Activated CD4-positive, alpha-beta memory T cell treated with anti-CD3 and anti-CD28 coated beads, Interleukin-2, amount 10 ng/mL, durations not matched to agents 7 days and 5 days (primary cell): Measurements from ENCODE around the gene STIM2. TPM values are rescaled to one million over a fixed set of nuclear protein-coding genes. Genes with fewer than 3 reads are reported as not detected.
"Not testable (repeated sequence)": the region's sequence is repeated elsewhere in the genome, so short reads cannot be mapped to it uniquely, and the experiment has no call there.

Experiments used
- CTCF ChIA-PET: fragments of 350-600 bp; sonication (Branson Sonifier 250); formaldehyde crosslinking; loops from one replicate; lab custom pipeline; 2021; ENCODE audit warnings: antibody characterized with exemption, inconsistent platforms; lab: Charles Lee
- POLR2A ChIA-PET: fragments of 350-600 bp; sonication (Branson Sonifier 250); formaldehyde crosslinking; loops from one replicate; lab custom pipeline; 2021; ENCODE audit warnings: antibody characterized with exemption; lab: Charles Lee
- DNase-seq: peaks from one replicate; pipeline ENCODE4 v3.0.0-alpha.2; 2020
- H3K27ac Mint-ChIP-seq: one replicate; pipeline ENCODE4 v1.8.0; 2021; ENCODE audit warnings: mild to moderate bottlenecking, mixed read lengths
- H3K27me3 Mint-ChIP-seq: one replicate; pipeline ENCODE4 v1.8.0; 2021; ENCODE audit warnings: mixed read lengths
- H3K36me3 Mint-ChIP-seq: one replicate; pipeline ENCODE4 v1.8.0; 2021; ENCODE audit warnings: low read depth, mixed read lengths
- H3K4me1 Mint-ChIP-seq: one replicate; pipeline ENCODE4 v1.8.0; 2021; ENCODE audit warnings: mixed read lengths
- H3K4me3 Mint-ChIP-seq: one replicate; pipeline ENCODE4 v1.8.0; 2021; ENCODE audit warnings: mild to moderate bottlenecking, mixed read lengths
- H3K9me3 Mint-ChIP-seq: one replicate; pipeline ENCODE4 v1.8.0; 2021; ENCODE audit warnings: mixed read lengths
- total RNA-seq, 2 experiments: library from RNA; stranded (reverse); gene quantifications; one replicate each; pipeline ENCODE4 v1.2.3, GENCODE V29; 2021

STIM2 gene
- total RNA-seq, 2 experiments from 2014 or later = 53.3 to 58.7 TPM

DNA sequence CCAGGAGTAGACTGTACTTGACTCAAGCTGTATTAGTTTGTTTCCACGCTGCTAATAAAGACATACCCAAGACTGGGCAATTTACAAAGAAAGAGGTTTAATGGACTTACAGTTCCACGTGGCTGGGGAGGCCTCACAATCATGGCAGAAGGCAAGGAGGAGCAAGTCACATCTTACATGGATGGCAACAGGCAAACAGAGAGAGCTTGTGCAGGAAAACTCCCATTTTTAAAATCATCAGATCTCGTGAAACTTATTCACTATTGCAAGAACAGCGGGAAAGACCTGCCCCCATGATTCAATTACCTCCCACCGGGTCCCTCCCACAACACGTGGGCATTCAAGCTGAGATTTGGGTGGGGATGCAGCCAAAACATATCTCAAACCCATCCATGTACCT is 37.7 kb upstream of the STIM2 start:
- DNase-seq, H3K27ac Mint-ChIP-seq, CTCF ChIA-PET, H3K4me3 Mint-ChIP-seq, H3K27me3 Mint-ChIP-seq: not testable (repeated sequence)
- Mint-ChIP-seq H3K36me3 (peaks cover 11% of the 10 kb centered on the region), H3K9me3 (peaks cover 16% of the 10 kb centered on the region), H3K4me1 (peaks cover 18% of the 10 kb centered on the region)
- POLR2A ChIA-PET = interaction anchor here (1.4 kb wide), 1 partner anchor 13 kb away, joined by 4 read pairs; no protein-coding TSS in a partner anchor

DNA sequence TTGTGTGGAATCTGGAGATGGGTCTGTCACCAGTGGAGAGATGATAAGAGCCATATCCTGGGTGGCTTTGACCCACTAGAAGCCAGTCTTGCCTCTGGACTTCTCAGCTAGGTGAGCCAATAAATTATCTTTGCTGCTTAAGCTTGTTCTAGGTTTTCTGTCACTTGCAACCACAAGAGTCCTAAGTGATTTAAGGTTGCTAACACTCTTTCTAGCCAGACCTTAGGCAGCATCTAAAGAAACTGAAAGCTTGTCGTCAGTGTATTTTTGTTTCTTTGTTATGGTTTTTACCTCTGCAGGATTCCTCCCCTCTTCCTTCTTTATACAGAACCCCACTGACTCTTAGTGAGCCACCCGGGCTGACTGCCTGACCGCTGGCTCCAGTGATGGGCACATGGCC is 37.1 kb upstream of the STIM2 start:
- H3K4me3 Mint-ChIP-seq = no peak overlapping the region
- CTCF ChIA-PET = no interaction called here
- H3K27me3 Mint-ChIP-seq = no peaks in the 10 kb centered on the region
- no peak for DNase-seq
- H3K36me3 Mint-ChIP-seq = peaks cover 11% of the 10 kb centered on the region
- POLR2A ChIA-PET = interaction anchor here (1.4 kb wide), 1 partner anchor 13 kb away, joined by 4 read pairs; no protein-coding TSS in a partner anchor
- H3K27ac Mint-ChIP-seq = no peak overlapping the region
- peaks cover 16% of the 10 kb centered on the region for H3K9me3 Mint-ChIP-seq
- H3K4me1 Mint-ChIP-seq = peaks cover 18% of the 10 kb centered on the region

DNA sequence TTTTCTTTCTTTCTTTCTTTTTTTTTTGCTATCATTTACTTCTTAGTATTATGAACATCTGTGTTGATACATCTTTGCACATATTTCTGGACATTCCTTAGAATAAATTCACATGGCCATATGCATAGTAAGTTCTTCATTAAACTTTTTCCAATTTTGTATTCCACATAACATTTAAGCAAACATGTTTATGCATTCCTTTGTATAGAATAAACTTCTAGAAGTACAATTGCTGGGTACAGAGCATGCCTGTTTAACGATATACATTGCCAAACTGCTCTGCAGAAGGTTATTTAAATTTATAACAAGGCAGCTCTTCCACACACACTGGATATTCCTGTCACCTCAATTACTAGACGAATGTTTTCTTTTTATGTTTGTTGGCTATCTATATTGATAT is 36.0 kb upstream of the STIM2 start:
- Mint-ChIP-seq H3K27ac (no peak overlapping the region), H3K9me3 (peaks cover 16% of the 10 kb centered on the region), H3K4me1 (peaks cover 18% of the 10 kb centered on the region), H3K4me3 (no peak overlapping the region), H3K27me3 (peaks cover 1% of the 10 kb centered on the region), H3K36me3 (peaks cover 11% of the 10 kb centered on the region)
- DNase-seq = no peak
- CTCF ChIA-PET = no interaction called here
- POLR2A ChIA-PET = no interaction called here

DNA sequence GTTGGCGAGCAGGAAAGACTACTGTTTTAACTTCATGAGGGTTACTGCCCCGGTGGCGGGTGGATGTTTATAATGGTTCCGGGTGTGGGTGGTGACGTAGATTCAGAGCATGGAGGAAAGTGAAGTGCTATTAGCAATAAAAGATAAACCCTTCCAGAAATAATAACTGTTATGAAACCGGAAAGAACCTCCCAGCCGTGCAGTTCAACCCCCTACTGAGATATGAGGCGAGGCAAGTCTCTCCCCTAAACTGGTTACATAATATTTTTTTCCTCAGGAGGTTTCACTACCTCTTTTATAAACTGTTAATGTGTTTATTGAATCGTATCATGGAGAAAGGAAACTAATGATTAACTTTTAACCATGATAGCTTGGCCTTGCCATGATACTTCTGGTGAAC is 33.9 kb upstream of the STIM2 start:
- ChIA-PET CTCF (interaction anchor here (0.6 kb wide), 1 partner anchor 55 kb away, joined by 3 read pairs; no protein-coding TSS in a partner anchor), POLR2A (no interaction called here)
- H3K9me3 Mint-ChIP-seq = peaks cover 13% of the 10 kb centered on the region
- peaks cover 11% of the 10 kb centered on the region for H3K36me3 Mint-ChIP-seq
- no peak for DNase-seq
- H3K4me3 Mint-ChIP-seq = no peak overlapping the region
- peaks cover 1% of the 10 kb centered on the region for H3K27me3 Mint-ChIP-seq
- peaks cover 18% of the 10 kb centered on the region for H3K4me1 Mint-ChIP-seq
- H3K27ac Mint-ChIP-seq = no peak overlapping the region

DNA sequence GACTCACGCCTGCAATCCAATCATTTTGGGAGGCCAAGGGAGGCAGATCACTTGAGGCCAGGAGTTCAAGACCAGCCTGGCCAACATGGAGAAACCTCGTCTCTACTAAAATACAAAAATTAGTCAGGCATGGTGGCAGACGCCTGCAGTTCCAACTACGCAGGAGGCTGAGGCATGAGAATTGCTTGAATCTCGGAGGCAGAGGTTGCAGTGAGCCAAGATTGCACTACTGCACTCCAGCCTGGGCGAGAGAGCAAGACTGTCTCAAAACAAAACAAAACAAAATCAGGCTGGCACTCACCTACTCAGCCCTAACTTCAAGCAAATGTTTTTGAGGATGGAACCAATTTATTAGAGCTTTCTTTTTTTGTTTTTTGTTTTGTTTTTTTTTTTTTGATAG is 33.3 kb upstream of the STIM2 start:
- CTCF ChIA-PET = interaction anchor here (0.6 kb wide), 1 partner anchor 56 kb away, joined by 3 read pairs; no protein-coding TSS in a partner anchor
- POLR2A ChIA-PET = interaction anchor here (1.3 kb wide), 1 partner anchor 14 kb away, joined by 3 read pairs; no protein-coding TSS in a partner anchor
- not testable (repeated sequence) for DNase-seq, H3K27me3 Mint-ChIP-seq, H3K4me3 Mint-ChIP-seq, H3K27ac Mint-ChIP-seq
- Mint-ChIP-seq H3K9me3 (peaks cover 13% of the 10 kb centered on the region), H3K4me1 (peaks cover 14% of the 10 kb centered on the region), H3K36me3 (peaks cover 11% of the 10 kb centered on the region)

DNA sequence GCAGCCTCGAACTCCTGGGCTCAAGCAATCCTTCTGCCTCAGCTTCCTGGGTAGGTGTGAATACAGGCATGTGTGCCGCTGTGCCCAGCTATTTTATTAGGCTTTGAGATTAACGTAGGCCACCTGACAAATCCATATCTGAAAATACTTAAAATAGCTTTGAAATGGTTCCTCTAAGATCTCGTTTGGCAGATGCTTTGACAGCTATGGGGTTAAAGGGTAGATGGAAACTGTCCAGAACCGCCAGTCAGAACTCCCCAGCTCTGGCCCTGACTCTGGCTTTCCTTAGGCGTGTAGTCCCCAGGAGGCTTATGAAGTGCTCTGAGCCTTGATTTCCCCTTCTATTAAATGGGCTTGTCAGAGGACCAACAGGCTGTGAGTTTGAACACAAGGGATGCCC is 32.8 kb upstream of the STIM2 start:
- peaks cover 9% of the 10 kb centered on the region for H3K9me3 Mint-ChIP-seq
- no peak for DNase-seq
- no peak overlapping the region for H3K4me3 Mint-ChIP-seq
- ChIA-PET CTCF (no interaction called here), POLR2A (interaction anchor here (1.3 kb wide), 1 partner anchor 15 kb away, joined by 3 read pairs; no protein-coding TSS in a partner anchor)
- no peak overlapping the region for H3K27ac Mint-ChIP-seq
- H3K36me3 Mint-ChIP-seq = peaks cover 9% of the 10 kb centered on the region
- peaks cover 9% of the 10 kb centered on the region for H3K4me1 Mint-ChIP-seq
- peaks cover 1% of the 10 kb centered on the region for H3K27me3 Mint-ChIP-seq

DNA sequence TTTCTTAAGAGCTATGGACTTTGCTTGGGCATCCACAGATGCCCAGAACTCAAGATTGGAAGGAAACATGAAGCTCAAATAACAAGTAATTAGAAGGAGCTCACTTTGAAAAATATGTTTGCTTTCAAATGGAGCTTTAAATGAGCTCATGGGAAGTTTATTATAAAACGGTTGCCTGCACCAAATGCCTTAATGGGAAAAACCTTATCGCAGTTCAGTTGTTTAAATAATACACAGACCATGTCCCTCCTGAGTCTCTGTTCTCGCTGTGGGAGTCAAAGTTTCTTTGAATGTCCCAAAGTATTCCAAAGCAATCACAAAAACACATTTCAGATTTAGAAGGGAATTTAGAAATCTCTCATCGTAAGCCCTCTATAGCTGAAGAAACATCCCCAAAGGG is 31.6 kb upstream of the STIM2 start:
- Mint-ChIP-seq H3K9me3 (peaks cover 3% of the 10 kb centered on the region), H3K4me1 (no peaks in the 10 kb centered on the region), H3K27me3 (peaks cover 1% of the 10 kb centered on the region), H3K27ac (no peak overlapping the region), H3K36me3 (no peaks in the 10 kb centered on the region), H3K4me3 (no peak overlapping the region)
- POLR2A ChIA-PET = no interaction called here
- CTCF ChIA-PET = no interaction called here
- no peak for DNase-seq

DNA sequence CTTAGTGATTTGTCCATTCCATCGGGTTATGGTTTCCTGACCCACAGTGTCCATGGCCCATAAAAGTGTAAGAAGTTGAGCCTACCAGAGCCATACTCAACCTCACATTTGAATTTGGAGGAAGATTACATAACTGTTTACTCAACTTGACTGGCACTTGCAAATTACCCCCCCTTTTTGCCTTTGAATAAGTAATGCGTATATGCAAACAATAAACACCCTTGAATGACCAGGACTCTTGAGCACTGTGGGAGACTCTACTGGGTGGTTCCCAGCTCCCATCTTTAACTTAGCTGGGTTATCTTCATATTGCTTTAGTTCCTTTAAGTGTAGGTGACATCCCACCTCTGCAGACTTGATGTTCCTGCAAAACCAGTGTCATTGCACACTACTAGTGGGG is 30.6 kb upstream of the STIM2 start:
- no peaks in the 10 kb centered on the region for H3K36me3 Mint-ChIP-seq
- no peak overlapping the region for H3K27ac Mint-ChIP-seq
- no peak for DNase-seq
- no peaks in the 10 kb centered on the region for H3K4me1 Mint-ChIP-seq
- peaks cover 4% of the 10 kb centered on the region for H3K9me3 Mint-ChIP-seq
- ChIA-PET CTCF (no interaction called here), POLR2A (no interaction called here)
- no peak overlapping the region for H3K4me3 Mint-ChIP-seq
- H3K27me3 Mint-ChIP-seq = peaks cover 1% of the 10 kb centered on the region

DNA sequence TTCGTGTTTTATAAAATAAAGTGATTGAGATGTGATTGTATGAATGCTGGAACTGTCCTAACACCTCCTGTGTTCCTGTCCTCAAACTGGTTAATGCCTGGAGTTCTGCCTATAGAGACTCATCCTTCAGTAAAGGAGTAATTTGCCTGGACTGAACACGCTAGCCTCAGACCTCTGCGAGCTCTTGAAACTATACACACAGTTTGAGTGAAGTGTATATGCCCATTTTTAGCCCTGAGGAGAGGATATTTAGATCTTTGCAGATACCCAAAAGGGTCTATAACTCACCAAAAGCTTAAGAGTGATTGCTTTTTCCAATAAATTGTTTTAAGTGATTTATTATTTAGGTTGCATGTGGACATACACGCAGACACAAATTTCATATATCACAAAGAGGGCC is 29.9 kb upstream of the STIM2 start:
- ChIA-PET CTCF (interaction anchor here (0.7 kb wide), 1 partner anchor 12 kb away, joined by 3 read pairs; no protein-coding TSS in a partner anchor), POLR2A (no interaction called here)
- DNase-seq = no peak
- H3K36me3 Mint-ChIP-seq = no peaks in the 10 kb centered on the region
- no peak overlapping the region for H3K27ac Mint-ChIP-seq
- peaks cover 4% of the 10 kb centered on the region for H3K9me3 Mint-ChIP-seq
- H3K4me1 Mint-ChIP-seq = no peaks in the 10 kb centered on the region
- H3K27me3 Mint-ChIP-seq = peaks cover 1% of the 10 kb centered on the region
- H3K4me3 Mint-ChIP-seq = no peak overlapping the region

DNA sequence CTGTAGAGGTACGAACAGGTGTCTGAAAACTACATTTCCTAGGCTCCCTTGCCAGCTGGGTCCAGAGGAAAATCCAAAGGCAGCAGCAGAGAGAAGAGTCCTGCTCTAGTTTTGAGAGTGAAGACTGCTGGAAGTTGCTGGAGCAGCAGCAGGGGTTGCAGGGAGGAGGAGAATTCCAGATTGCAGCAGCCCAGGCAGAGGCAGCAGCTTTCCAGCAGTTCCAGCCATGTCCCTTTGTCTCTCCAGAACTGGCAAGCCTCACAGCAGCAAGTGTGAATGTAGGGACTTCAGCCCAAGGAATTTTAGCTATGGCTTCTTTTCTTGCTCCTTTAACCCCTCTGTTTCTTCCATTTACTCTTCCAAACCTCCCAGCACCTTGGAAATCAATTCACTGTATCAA is 24.1 kb upstream of the STIM2 start:
- Mint-ChIP-seq H3K4me1 (peaks cover 5% of the 10 kb centered on the region), H3K9me3 (peaks cover 4% of the 10 kb centered on the region), H3K4me3 (no peak overlapping the region), H3K27ac (no peak overlapping the region), H3K36me3 (no peaks in the 10 kb centered on the region), H3K27me3 (no peaks in the 10 kb centered on the region)
- ChIA-PET CTCF (no interaction called here), POLR2A (interaction anchor here (1.2 kb wide), 1 partner anchor 13 kb away, joined by 4 read pairs; no protein-coding TSS in a partner anchor)
- no peak for DNase-seq

DNA sequence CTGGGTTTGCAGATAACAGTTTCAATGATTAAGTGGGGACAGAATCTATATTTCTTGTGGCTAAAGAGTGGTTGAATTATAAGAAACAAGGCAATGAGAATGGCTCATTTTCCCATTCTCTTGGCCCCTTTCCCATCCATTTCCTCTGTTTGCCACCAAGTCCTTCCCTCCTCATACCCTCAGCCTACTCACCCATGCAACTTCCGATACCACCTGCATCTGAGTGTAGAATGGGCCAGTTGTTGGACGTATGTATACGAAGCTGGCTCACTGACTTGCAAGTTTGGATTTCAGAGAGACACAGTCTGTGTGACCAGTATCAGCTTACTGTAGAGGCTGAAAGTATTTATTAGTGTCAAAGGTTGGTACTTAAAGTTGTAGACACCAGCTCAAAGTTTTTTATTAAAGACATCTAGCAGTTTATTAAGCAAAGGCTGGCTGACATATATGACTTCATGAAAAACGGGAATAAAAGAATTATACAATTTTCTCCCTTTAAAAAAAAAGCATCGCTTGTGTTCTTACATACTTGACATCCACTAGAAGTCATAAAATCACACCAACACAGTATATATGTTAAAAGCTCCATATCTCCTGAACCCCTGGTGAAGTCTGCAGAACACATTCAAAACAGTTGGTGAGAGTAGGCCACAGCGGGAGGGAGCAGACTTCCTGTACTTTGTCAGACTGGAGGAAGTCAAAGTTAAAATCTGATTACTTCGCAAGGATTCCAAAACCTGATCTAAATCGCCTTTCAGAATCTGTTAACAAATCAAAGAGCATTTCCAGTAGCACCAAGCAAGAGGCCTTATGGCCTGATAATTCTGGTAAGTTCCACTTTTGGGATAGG is 22.4 kb upstream of the STIM2 start:
- CTCF ChIA-PET = no interaction called here
- Mint-ChIP-seq H3K27ac (no peak overlapping the region), H3K4me1 (peaks cover 5% of the 10 kb centered on the region), H3K9me3 (peaks cover 2% of the 10 kb centered on the region), H3K36me3 (no peaks in the 10 kb centered on the region), H3K27me3 (no peaks in the 10 kb centered on the region), H3K4me3 (no peak overlapping the region)
- DNase-seq = no peak
- POLR2A ChIA-PET = no interaction called here

DNA sequence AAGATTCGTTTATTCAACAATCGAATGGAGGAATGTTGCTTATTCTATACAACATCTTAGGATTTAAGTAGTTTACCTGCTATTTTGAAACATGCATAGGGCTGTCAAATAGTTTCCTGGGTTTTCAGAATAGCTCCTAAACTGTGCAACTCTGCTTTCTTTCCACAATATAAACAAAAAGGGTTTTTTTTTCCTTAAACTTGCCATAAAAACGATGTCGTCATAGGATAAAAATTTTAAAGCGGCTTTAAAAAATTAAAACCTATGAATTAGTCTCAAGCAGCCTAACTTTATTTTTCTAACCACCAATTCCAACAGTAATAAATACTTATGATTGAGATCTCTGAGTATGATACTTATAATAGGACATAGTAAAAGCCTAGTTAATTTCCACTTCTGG is 21.6 kb upstream of the STIM2 start:
- POLR2A ChIA-PET = no interaction called here
- DNase-seq = no peak
- no peak overlapping the region for H3K27ac Mint-ChIP-seq
- peaks cover 2% of the 10 kb centered on the region for H3K9me3 Mint-ChIP-seq
- no peaks in the 10 kb centered on the region for H3K27me3 Mint-ChIP-seq
- no peaks in the 10 kb centered on the region for H3K36me3 Mint-ChIP-seq
- H3K4me1 Mint-ChIP-seq = peaks cover 5% of the 10 kb centered on the region
- CTCF ChIA-PET = no interaction called here
- H3K4me3 Mint-ChIP-seq = no peak overlapping the region

DNA sequence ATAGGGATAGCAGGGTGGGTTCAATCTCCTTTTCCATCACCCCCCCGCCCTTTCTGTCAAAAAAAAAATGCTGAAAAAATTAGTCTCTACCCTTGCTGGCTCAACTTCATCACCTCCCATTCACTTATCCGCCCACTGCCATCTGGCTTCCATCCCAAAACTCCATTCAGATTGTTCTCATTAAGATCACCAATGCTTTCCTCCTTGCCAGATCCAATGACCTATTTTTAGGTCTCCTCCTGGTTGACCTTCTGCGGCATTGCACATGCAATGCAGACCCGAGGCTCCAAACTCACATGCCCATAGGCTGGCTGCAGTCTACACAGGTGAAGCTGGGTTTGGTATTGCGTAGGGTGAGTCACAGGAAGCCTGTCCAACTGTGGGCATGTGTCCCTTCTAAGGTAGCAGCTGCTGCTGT is 21.1 kb upstream of the STIM2 start:
- no peaks in the 10 kb centered on the region for H3K27me3 Mint-ChIP-seq
- no peak for DNase-seq
- peaks cover 5% of the 10 kb centered on the region for H3K4me1 Mint-ChIP-seq
- ChIA-PET CTCF (no interaction called here), POLR2A (no interaction called here)
- no peaks in the 10 kb centered on the region for H3K36me3 Mint-ChIP-seq
- no peaks in the 10 kb centered on the region for H3K9me3 Mint-ChIP-seq
- H3K4me3 Mint-ChIP-seq = no peak overlapping the region
- no peak overlapping the region for H3K27ac Mint-ChIP-seq
